Esophagus squamous epithelium (tissue), 5 donors: ENCODE measurements around the gene CANT1. TPM values are rescaled to one million over a fixed set of nuclear protein-coding genes. Genes with fewer than 3 reads are reported as not detected.
A peak's percentile ranks its signal among the peaks of the same experiment; 100 is the strongest.

Source experiments
- DNase-seq: peaks from one replicate; lab custom pipeline; 2025; lab: John Stamatoyannopoulos, UW
- H3K27ac ChIP-seq, 4 donors: fragments of 200-600 bp; sonication (generic); one replicate each; pipeline ENCODE4 v1.5.1; 2016 to 2019; ENCODE audit warnings: mild to moderate bottlenecking in 1 of 4
- H3K27me3 ChIP-seq, 4 donors: fragments of 200-600 bp; sonication (generic); 1 replicate in 3 of 4; 2 replicates in 1 of 4; pipeline versions ENCODE4 v1.5.1 to v1.6.0; 2017 to 2021; ENCODE audit warnings: antibody characterized with exemption in 1 of 4
- H3K36me3 ChIP-seq, 3 donors: fragments of 200-600 bp; sonication (generic); one replicate each; pipeline ENCODE4 v1.5.1; 2016 to 2019
- H3K4me1 ChIP-seq, 3 donors: fragments of 200-600 bp; sonication (generic); one replicate each; pipeline ENCODE4 v1.5.1; 2017 to 2019
- H3K4me3 ChIP-seq, 4 donors: fragments of 200-600 bp; sonication (generic); 1 replicate in 3 of 4; 2 replicates in 1 of 4; pipeline ENCODE4 v1.5.1; 2016 to 2019; ENCODE audit warnings: mild to moderate bottlenecking in 2 of 4, moderate library complexity in 1 of 4
- H3K9me3 ChIP-seq, 3 donors: fragments of 200-600 bp; sonication (generic); one replicate each; pipeline ENCODE4 v1.5.1; 2016 to 2019
- CTCF ChIP-seq, 6 experiments: fragments of 450-650 bp in 4 of 6; fragments of 200-600 bp in 2 of 6; sonication (generic) in 2 of 6; IDR thresholded peaks; one replicate each; pipeline ENCODE4 v1.5.1; 2016 to 2019; ENCODE audit warnings: antibody characterized with exemption in 6 of 6, mild to moderate bottlenecking in 4 of 6, moderate library complexity in 4 of 6
- POLR2A ChIP-seq, 4 donors: fragments of 450-650 bp; IDR thresholded peaks; one replicate each; pipeline ENCODE4 v1.6.1; 2017; ENCODE audit warnings: antibody characterized with exemption in 4 of 4, mild to moderate bottlenecking in 4 of 4, moderate library complexity in 3 of 4
- WGBS, 2 donors: methylation state at CpG; one replicate each; pipeline ENCODE4 v1.1.5; 2018; 5-methylcytosine and 5-hydroxymethylcytosine counted together
- intact Hi-C: fragments of 100-400 bp; cut with DNase I; formaldehyde crosslinking; loops from one replicate; pipeline ENCODE4 v1.15.0; 2022
- total RNA-seq, 4 donors: library from RNA; depleted of rRNA; stranded (reverse); fragments of >200 nt; gene quantifications; one replicate each; pipeline ENCODE4 v1.1.0, GENCODE V29; 2016
- donor health status: DM: yes; HTN: yes; CAD: no.

CANT1 gene
- total RNA-seq, 4 donors from 2014 or later = 36.2 to 58.8 (median 38.3) TPM

DNA sequence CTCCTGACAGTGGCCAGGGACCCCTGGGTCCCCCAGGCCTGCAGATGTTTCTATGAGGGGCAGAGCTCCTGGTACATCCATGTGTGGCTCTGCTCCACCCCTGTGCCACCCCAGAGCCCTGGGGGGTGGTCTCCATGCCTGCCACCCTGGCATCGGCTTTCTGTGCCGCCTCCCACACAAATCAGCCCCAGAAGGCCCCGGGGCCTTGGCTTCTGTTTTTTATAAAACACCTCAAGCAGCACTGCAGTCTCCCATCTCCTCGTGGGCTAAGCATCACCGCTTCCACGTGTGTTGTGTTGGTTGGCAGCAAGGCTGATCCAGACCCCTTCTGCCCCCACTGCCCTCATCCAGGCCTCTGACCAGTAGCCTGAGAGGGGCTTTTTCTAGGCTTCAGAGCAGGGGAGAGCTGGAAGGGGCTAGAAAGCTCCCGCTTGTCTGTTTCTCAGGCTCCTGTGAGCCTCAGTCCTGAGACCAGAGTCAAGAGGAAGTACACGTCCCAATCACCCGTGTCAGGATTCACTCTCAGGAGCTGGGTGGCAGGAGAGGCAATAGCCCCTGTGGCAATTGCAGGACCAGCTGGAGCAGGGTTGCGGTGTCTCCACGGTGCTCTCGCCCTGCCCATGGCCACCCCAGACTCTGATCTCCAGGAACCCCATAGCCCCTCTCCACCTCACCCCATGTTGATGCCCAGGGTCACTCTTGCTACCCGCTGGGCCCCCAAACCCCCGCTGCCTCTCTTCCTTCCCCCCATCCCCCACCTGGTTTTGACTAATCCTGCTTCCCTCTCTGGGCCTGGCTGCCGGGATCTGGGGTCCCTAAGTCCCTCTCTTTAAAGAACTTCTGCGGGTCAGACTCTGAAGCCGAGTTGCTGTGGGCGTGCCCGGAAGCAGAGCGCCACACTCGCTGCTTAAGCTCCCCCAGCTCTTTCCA lies 39.5 kb upstream of the CANT1 start:
- Histone ChIP-seq H3K4me3 (no peak overlapping the region), H3K9me3 (peaks cover 0 to 4% (median 0%) of the 10 kb centered on the region in 3 donors), H3K4me1 (peaks cover 0 to 30% (median 0%) of the 10 kb centered on the region in 3 donors), H3K27me3 (peaks cover 0 to 36% (median 0%) of the 10 kb centered on the region in 4 donors), H3K27ac (no peak overlapping the region), H3K36me3 (peaks cover 0 to 9% (median 0%) of the 10 kb centered on the region in 3 donors)
- no peak for TF ChIP-seq POLR2A (IDR thresholded peaks at IDR 0.05)
- TF ChIP-seq CTCF (IDR thresholded peaks at IDR 0.05) = no peak
- DNase-seq = no peak
- WGBS, 2 donors = 68 to 81% methylated on average over 13 to 18 of the region's 21 CpGs
- intact Hi-C loops = no loop called here

DNA sequence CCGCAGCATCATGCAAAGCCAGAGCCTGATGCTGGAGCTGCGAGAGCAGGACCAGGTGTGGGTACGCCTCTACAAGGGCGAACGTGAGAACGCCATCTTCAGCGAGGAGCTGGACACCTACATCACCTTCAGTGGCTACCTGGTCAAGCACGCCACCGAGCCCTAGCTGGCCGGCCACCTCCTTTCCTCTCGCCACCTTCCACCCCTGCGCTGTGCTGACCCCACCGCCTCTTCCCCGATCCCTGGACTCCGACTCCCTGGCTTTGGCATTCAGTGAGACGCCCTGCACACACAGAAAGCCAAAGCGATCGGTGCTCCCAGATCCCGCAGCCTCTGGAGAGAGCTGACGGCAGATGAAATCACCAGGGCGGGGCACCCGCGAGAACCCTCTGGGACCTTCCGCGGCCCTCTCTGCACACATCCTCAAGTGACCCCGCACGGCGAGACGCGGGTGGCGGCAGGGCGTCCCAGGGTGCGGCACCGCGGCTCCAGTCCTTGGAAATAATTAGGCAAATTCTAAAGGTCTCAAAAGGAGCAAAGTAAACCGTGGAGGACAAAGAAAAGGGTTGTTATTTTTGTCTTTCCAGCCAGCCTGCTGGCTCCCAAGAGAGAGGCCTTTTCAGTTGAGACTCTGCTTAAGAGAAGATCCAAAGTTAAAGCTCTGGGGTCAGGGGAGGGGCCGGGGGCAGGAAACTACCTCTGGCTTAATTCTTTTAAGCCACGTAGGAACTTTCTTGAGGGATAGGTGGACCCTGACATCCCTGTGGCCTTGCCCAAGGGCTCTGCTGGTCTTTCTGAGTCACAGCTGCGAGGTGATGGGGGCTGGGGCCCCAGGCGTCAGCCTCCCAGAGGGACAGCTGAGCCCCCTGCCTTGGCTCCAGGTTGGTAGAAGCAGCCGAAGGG lies 38.6 kb upstream of the CANT1 start:
- no peak for DNase-seq
- no peak for TF ChIP-seq CTCF (IDR thresholded peaks at IDR 0.05)
- TF ChIP-seq POLR2A (IDR thresholded peaks at IDR 0.05) = no peak
- intact Hi-C loops = no loop called here
- Histone ChIP-seq H3K4me3 (no peak overlapping the region), H3K27ac (peak overlapping the region in 1 of 4 donors; percentile 34), H3K9me3 (no peaks in the 10 kb centered on the region), H3K36me3 (peaks cover 0 to 9% (median 0%) of the 10 kb centered on the region in 3 donors), H3K27me3 (peaks cover 0 to 36% (median 0%) of the 10 kb centered on the region in 4 donors), H3K4me1 (peaks cover 0 to 30% (median 0%) of the 10 kb centered on the region in 3 donors)
- 51 to 82% methylated on average over 10 to 15 of the region's 41 CpGs for WGBS, 2 donors

DNA sequence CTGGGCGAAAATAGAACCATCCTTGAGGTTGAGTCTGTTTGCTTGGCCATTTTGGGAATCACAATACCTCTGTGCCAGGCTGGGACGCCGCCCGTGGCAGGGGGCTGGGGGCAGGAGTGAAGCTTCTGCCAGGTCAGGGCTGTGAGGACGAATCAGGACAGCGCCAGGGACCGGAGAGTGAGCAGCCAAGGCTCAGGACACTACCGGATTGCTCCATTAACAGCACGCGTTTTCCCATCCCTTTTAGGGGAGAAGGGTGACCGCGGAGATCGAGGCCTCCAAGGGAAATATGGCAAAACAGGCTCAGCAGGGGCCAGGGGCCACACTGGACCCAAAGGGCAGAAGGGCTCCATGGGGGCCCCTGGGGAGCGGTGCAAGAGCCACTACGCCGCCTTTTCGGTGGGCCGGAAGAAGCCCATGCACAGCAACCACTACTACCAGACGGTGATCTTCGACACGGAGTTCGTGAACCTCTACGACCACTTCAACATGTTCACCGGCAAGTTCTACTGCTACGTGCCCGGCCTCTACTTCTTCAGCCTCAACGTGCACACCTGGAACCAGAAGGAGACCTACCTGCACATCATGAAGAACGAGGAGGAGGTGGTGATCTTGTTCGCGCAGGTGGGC lies 37.8 kb upstream of the CANT1 start:
- peaks cover 0 to 9% (median 0%) of the 10 kb centered on the region in 3 donors for H3K36me3 ChIP-seq
- DNase-seq = no peak
- peaks cover 0 to 36% (median 0%) of the 10 kb centered on the region in 4 donors for H3K27me3 ChIP-seq
- no peak overlapping the region for H3K4me3 ChIP-seq
- WGBS, 2 donors = 80 to 87% methylated on average over 15 to 22 of the region's 30 CpGs
- H3K9me3 ChIP-seq = no peaks in the 10 kb centered on the region
- TF ChIP-seq POLR2A (IDR thresholded peaks at IDR 0.05) (no peak), CTCF (IDR thresholded peaks at IDR 0.05) (no peak)
- H3K4me1 ChIP-seq = peaks cover 0 to 34% (median 0%) of the 10 kb centered on the region in 3 donors
- H3K27ac ChIP-seq = peak overlapping the region in 3 of 4 donors; percentile 34 to 40 (median 34)
- intact Hi-C loops = no loop called here

DNA sequence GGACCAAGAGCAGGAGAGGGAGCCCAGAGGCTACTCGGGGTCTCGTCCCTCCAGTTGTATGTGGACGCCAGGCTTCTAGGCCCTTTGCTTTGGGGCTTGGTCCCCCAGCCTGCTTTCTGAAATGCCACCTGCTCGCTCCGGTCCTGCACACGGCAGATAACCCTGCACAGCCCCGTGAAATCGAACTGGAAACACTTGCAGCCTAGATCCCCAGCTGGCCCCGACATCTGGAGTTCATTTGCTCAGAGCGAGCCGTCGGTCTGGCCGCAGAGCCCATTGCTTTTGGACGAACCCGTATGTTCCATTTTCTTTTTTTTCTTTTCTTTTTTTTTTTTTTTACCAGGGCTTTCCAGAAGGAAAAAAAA lies 37.3 kb upstream of the CANT1 start:
- DNase-seq = no peak
- Histone ChIP-seq H3K9me3 (no peaks in the 10 kb centered on the region), H3K27ac (peak overlapping the region in 3 of 4 donors; percentile 34 to 51 (median 40)), H3K4me1 (peaks cover 0 to 39% (median 3%) of the 10 kb centered on the region in 3 donors), H3K27me3 (peaks cover 0 to 36% (median 0%) of the 10 kb centered on the region in 4 donors), H3K4me3 (no peak overlapping the region), H3K36me3 (peaks cover 0 to 9% (median 0%) of the 10 kb centered on the region in 3 donors)
- 65 to 75% methylated on average over 11 to 14 of the region's 15 CpGs for WGBS, 2 donors
- intact Hi-C loops = no loop called here
- no peak for TF ChIP-seq CTCF (IDR thresholded peaks at IDR 0.05)
- TF ChIP-seq POLR2A (IDR thresholded peaks at IDR 0.05) = no peak
